Effector memory CD8-positive, alpha-beta T cell (primary cell): ENCODE data around the gene ENTPD7.
"Not testable (repeated sequence)": the region's sequence is repeated elsewhere in the genome, so short reads cannot be mapped to it uniquely, and the experiment has no call there.

ENCODE experiments used
- ATAC-seq: fragments of 150-1000 bp; cut with Tn5 transposase; replicated peaks from 2 replicates; pipeline ENCODE4 v1.10.0; 2021; ENCODE audit warnings: mild to moderate bottlenecking, moderate library complexity
- DNase-seq, 3 experiments: peaks; one replicate each; pipeline ENCODE4 v3.0.0; 2021
- H3K27ac Mint-ChIP-seq, 2 donors: one replicate each; pipeline ENCODE4 v1.8.0; 2022; ENCODE audit warnings: mild to moderate bottlenecking in 2 of 2, mixed read lengths in 2 of 2, moderate library complexity in 2 of 2
- H3K27me3 Mint-ChIP-seq, 2 donors: one replicate each; pipeline ENCODE4 v1.8.0; 2022; ENCODE audit warnings: mixed read lengths in 2 of 2
- H3K36me3 Mint-ChIP-seq: one replicate; pipeline ENCODE4 v1.8.0; 2022; ENCODE audit warnings: mild to moderate bottlenecking, moderate library complexity, mixed read lengths; ENCODE audit not compliant: insufficient read depth
- H3K4me1 Mint-ChIP-seq, 2 donors: one replicate each; pipeline ENCODE4 v1.8.0; 2022; ENCODE audit warnings: low read depth in 2 of 2, mixed read lengths in 2 of 2
- H3K4me3 Mint-ChIP-seq, 2 donors: one replicate each; pipeline ENCODE4 v1.8.0; 2022; ENCODE audit warnings: mild to moderate bottlenecking in 2 of 2, mixed read lengths in 2 of 2, moderate library complexity in 2 of 2
- H3K9me3 Mint-ChIP-seq, 2 donors: one replicate each; pipeline ENCODE4 v1.8.0; 2022; ENCODE audit warnings: mixed read lengths in 2 of 2

The ENTPD7 gene

DNA sequence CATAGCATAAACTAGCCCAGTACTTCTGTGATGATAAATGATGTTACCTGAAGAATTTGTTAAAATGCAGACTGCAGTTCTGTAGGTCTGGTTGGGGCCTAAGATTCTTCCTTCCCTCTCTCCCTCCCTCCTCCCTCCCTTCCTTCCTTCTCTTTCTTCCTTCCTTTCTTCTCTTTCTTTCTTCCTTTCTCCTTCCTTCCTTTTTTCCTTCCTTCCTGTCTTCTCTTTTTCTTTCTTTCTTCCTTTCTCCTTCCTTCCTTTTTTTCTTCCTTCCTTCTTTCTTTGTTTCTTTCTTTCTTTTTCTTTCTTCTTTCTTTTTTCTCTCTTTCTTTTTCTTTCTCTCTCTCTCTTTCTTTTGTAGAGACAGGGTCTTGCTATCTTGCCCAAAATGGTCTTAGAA lies 35.4 kb upstream of the ENTPD7 start:
- Mint-ChIP-seq H3K27ac (no peak overlapping the region), H3K36me3 (peaks cover 18% of the 10 kb centered on the region), H3K9me3 (no peaks in the 10 kb centered on the region), H3K27me3 (peaks cover 0 to under 1% of the 10 kb centered on the region in 2 donors), H3K4me1 (peaks cover 14 to 15% of the 10 kb centered on the region in 2 donors), H3K4me3 (no peak overlapping the region)
- ATAC-seq (no peak), DNase-seq (no peak)

DNA sequence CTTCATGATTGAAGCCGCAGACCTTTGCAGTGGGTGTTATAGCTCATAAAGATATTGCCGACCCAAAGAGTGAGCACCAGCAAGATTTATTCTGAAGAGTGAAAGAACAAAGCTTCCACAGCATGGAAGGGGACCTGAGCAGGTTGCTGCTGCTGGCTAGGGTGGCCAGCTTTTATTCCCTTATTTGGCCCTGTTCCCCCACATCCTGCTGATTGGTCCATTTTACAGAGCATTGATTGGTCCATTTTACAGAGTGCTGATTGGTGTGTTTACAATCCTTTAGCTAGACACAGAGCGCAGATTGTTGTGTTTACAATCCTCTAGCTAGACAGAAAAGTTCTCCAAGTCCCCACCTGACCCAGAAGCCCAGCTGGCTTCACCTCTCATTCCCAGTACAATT lies 34.2 kb upstream of the ENTPD7 start:
- Mint-ChIP-seq H3K27me3 (peaks cover 10% of the 10 kb centered on the region in 2 donors), H3K36me3 (peaks cover 18% of the 10 kb centered on the region)
- not testable (repeated sequence) for H3K9me3 Mint-ChIP-seq, DNase-seq, H3K27ac Mint-ChIP-seq, H3K4me1 Mint-ChIP-seq, H3K4me3 Mint-ChIP-seq, ATAC-seq

DNA sequence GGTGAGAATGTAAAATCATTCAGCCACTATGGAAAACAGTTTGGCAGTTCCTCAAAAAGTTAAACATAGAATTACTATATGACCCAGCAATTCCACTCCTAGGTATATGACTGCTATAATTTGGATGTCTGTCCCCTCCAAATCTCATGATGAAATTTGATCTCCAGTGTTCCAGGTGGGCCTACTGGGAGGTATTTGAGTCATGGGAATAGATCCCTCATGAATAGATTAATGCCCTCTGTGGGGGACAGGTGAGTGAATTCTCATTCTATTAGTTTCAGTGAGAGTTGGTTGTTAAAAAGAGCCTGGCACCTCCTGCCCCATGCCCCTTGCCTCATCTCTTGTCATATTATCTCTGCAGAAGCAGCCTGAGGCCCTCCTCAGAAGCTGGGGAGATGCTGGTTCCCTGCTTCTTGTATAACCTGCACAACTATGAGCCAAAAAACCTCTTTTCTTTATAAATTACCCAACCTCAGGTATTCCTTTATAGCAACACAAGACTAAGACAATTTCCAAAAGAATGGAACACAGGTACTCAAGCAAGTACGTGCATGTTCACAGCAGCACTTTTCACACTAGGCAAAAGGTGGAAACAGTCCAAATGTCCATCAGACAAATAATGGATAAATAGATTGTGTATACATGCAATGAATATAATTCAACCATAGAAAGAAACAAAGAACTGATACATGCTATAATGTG lies 30.2 kb upstream of the ENTPD7 start:
- Mint-ChIP-seq H3K4me1 (no peaks in the 10 kb centered on the region), H3K27me3 (peaks cover 23 to 29% of the 10 kb centered on the region in 2 donors), H3K27ac (no peak overlapping the region), H3K9me3 (no peaks in the 10 kb centered on the region), H3K4me3 (no peak overlapping the region), H3K36me3 (no peaks in the 10 kb centered on the region)
- DNase-seq (no peak), ATAC-seq (no peak)

DNA sequence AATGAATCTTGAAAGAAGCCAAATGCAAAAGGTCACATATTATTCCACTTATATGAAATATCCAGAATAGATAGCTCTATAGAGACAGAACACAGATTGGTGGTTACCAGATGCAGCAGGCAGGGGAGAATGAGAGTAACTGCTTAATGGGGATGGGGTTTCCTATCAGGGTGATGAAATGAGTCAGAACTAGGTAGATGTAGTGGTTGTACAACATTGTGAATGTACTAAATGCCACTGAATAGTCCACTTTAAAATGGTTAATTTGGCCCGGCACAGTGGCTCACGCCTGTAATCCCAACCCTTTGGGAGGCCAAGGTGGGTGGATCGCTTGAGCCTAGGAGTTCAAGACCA lies 29.7 kb upstream of the ENTPD7 start:
- no peaks in the 10 kb centered on the region for H3K36me3 Mint-ChIP-seq
- no peak for ATAC-seq
- peaks cover 29 to 34% of the 10 kb centered on the region in 2 donors for H3K27me3 Mint-ChIP-seq
- no peaks in the 10 kb centered on the region for H3K4me1 Mint-ChIP-seq
- no peak overlapping the region for H3K4me3 Mint-ChIP-seq
- no peak overlapping the region for H3K27ac Mint-ChIP-seq
- no peak for DNase-seq
- no peaks in the 10 kb centered on the region for H3K9me3 Mint-ChIP-seq

DNA sequence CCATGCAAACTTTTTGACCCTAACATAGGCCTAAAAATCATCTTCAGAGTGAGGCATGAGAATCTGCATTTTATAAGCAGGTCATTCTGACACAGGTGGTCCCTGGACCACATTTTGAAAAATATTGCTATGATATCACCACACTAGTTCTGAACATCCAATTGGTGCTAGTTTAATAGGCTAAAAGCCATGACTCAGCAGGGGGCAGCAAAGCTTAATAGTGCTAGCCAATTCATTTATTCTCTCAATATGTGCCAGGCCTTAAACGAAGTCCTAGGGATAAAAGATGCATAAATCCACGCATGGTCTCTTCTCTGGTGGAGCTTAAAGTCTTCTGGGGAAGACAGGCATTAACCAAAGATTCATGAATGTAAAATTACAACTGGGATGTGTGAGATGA lies 28.9 kb upstream of the ENTPD7 start:
- Mint-ChIP-seq H3K4me1 (no peaks in the 10 kb centered on the region), H3K36me3 (no peaks in the 10 kb centered on the region), H3K4me3 (no peak overlapping the region), H3K27ac (no peak overlapping the region), H3K27me3 (peaks cover 33 to 41% of the 10 kb centered on the region in 2 donors), H3K9me3 (no peaks in the 10 kb centered on the region)
- no peak for DNase-seq
- ATAC-seq = no peak

DNA sequence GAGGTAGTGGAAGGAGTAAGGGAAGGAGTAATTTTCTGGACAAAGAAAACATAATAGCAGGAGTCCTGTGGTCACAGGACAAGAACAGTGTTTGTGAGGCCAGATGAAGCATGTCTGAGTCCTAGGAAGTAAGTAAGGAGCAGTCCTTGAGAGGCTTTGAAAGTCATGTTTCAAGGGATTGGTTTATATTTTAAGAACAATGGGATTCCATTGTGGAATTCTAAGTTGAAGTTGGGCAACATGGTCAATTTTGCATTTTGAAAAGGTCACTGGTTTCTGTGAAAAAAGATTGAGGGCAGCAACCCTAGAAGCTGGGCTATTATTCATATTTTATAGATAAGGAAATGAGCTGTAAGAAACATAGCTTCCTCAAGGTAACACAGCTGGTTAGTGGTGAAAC lies 28.3 kb upstream of the ENTPD7 start:
- ATAC-seq (no peak), DNase-seq (no peak)
- no peak overlapping the region for H3K27ac Mint-ChIP-seq
- no peaks in the 10 kb centered on the region for H3K36me3 Mint-ChIP-seq
- H3K27me3 Mint-ChIP-seq = peaks cover 33 to 47% of the 10 kb centered on the region in 2 donors
- H3K4me3 Mint-ChIP-seq = no peak overlapping the region
- H3K4me1 Mint-ChIP-seq = no peaks in the 10 kb centered on the region
- no peaks in the 10 kb centered on the region for H3K9me3 Mint-ChIP-seq

DNA sequence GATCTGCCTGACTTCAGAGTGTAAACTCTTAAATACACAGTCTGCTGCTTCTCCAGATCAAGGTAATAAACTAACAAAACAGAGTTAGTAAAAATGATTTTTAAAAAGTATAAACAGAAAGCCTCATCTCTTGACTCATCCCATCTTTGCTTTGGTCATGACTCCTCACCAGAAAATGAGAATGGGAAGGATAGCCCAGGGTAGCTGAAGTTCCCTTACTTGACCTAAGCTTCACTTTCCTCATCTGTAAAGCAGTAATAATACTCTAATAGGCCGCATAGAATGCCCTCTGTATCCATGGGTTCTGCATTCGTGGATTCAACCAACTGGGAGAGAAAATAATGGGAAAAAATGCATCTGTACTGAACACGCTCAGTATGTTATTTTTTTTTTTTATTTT lies 27.8 kb upstream of the ENTPD7 start:
- Mint-ChIP-seq H3K9me3 (no peaks in the 10 kb centered on the region), H3K27ac (no peak overlapping the region), H3K4me3 (no peak overlapping the region), H3K27me3 (peaks cover 37 to 52% of the 10 kb centered on the region in 2 donors), H3K36me3 (no peaks in the 10 kb centered on the region), H3K4me1 (no peaks in the 10 kb centered on the region)
- DNase-seq (no peak), ATAC-seq (no peak)

DNA sequence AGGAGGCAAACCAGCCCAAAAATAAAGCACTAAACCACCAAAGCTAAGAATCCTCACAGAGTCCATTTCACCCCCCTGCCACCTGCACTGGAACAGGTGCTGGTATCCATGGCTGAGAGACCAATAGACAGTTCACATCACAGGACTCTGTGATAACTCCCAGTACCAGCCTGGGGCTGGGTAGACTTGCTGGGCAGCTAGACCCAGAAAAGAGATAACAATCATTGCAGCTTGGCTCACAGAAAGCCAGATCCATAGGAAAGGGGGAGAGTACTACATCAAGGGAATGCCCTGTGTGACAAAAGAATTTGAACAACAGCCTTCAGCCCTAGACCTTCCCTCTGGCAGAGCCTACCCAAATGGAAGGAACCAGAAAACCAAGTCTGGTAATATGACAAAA lies 25.5 kb upstream of the ENTPD7 start:
- Mint-ChIP-seq H3K27me3 (peaks cover 50 to 74% of the 10 kb centered on the region in 2 donors), H3K36me3 (no peaks in the 10 kb centered on the region), H3K27ac (no peak overlapping the region), H3K4me3 (no peak overlapping the region), H3K9me3 (no peaks in the 10 kb centered on the region), H3K4me1 (no peaks in the 10 kb centered on the region)
- ATAC-seq = no peak
- DNase-seq = no peak

DNA sequence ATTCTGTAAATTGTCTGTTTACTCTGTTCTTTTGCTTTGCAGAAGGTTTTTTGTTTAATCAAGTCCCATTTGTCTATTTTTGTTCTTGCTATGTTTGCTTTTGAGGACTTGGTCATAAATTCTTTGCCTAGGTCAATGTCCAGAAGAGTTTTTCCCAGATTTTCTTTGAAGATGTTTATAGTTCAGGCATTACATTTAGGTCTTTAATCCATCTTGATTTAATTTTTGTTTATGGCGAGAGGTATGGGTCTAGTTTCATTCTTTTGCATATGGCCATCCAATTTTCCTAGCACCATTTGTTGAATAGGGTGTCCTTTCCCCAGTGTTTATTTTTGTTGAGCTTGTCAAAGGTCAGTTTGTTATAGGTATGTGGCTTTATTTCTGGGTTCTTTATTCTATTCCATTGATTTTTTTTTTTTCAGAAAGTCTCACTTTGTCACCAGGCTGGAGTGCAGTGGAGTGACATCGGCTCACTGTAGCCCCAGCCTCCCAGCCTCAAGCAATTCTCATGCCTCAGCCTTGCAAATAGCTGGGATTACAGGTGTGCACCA lies 11.6 kb upstream of the ENTPD7 start:
- H3K27me3 Mint-ChIP-seq = peaks cover 48 to 91% of the 10 kb centered on the region in 2 donors
- no peaks in the 10 kb centered on the region for H3K9me3 Mint-ChIP-seq
- no peak overlapping the region for H3K4me3 Mint-ChIP-seq
- H3K4me1 Mint-ChIP-seq = no peaks in the 10 kb centered on the region
- no peak overlapping the region for H3K27ac Mint-ChIP-seq
- ATAC-seq = no peak
- H3K36me3 Mint-ChIP-seq = no peaks in the 10 kb centered on the region
- DNase-seq = no peak

DNA sequence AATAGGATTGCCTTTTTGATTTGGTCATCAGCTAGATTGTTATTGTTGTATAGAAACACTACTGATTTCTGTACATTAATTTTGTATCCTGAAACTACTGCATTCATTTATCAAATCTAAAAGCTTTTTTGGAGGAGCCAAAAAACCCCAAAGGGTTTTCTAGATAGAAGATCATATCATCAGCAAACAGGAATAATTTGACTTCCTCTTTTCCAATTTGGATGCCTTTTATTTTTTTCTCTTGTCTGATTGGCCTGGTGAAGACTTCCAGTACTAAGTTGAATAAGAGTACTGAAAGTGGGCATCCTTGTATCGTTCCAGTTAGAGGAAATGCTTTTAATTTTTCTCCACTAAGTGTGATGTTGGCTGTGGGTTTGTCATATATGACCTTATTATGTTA lies 10.6 kb upstream of the ENTPD7 start:
- peaks cover 57 to 97% of the 10 kb centered on the region in 2 donors for H3K27me3 Mint-ChIP-seq
- H3K27ac Mint-ChIP-seq = no peak overlapping the region
- H3K4me1 Mint-ChIP-seq = no peaks in the 10 kb centered on the region
- H3K36me3 Mint-ChIP-seq = no peaks in the 10 kb centered on the region
- no peaks in the 10 kb centered on the region for H3K9me3 Mint-ChIP-seq
- DNase-seq (no peak), ATAC-seq (no peak)
- no peak overlapping the region for H3K4me3 Mint-ChIP-seq

DNA sequence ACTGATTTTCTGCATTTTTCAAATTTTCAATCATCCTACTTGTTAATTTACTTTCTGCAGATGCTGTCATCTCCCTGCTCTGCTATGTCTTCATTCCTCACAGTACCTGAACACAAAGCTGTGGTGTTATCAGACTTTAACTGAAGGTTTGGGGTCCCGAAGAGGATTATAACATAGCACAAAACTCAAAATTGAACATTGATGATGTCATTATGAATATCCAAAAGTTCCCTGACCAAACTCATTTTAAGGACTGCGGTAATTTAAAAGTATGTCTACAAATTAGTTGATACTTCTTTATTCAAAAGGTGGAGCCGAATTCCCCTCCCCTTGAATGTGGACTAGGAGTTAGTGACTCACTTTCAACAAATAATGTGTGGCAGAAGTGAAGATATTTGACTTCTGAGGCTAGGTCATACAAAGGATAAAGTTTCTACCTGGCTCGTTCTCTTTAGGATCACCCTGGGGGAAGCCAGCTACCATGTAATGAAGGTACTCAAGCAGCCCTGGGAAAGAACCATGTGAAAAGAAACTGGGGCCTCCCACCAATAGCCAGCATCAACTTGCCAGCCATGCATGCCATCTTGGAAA lies 6.4 kb upstream of the ENTPD7 start:
- DNase-seq (no peak), ATAC-seq (no peak)
- peaks cover 67 to 77% of the 10 kb centered on the region in 2 donors for H3K27me3 Mint-ChIP-seq
- no peaks in the 10 kb centered on the region for H3K4me1 Mint-ChIP-seq
- H3K9me3 Mint-ChIP-seq = no peaks in the 10 kb centered on the region
- no peaks in the 10 kb centered on the region for H3K36me3 Mint-ChIP-seq
- no peak overlapping the region for H3K27ac Mint-ChIP-seq
- H3K4me3 Mint-ChIP-seq = no peak overlapping the region

DNA sequence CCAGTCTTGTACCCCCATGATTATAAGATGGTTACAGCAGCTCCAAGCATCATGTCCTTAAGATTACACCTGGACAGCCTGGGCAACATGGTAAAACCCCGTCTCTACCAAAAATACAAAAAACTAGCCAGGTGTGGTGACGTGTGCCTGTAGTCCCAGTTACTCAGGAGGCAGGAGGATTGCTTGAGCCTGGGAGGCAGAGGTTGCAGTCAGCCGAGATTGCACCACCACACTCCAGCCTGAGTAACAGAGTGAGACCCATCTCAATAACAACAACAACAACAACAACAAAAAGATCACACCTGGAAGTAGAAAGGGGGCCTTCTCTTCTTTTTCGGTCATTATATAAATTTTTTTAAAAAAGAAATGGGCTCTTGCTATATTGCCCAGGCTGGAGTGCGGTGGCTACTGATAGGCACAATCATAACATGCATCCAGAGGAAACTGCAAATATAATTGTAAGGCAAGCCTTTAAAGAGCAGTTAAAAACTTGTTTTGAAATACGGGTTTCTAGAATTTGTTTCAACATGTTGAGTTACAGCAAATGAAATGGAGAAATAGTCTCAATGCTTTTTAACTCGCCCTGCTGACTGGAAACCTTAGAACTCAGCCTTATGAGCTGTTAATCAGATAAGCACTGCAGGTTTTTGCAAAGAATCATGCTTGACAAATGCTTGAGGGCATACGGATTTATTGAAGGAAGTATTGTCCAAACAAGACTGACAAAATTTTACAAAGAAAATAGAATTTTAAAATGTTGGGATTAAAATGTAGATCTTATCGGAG lies 4.7 kb upstream of the ENTPD7 start:
- peaks cover 5% of the 10 kb centered on the region for H3K36me3 Mint-ChIP-seq
- no peak overlapping the region for H3K27ac Mint-ChIP-seq
- DNase-seq (no peak), ATAC-seq (no peak)
- H3K4me1 Mint-ChIP-seq = peaks cover 6 to 14% of the 10 kb centered on the region in 2 donors
- H3K27me3 Mint-ChIP-seq = peaks cover 61 to 63% of the 10 kb centered on the region in 2 donors
- no peak overlapping the region for H3K4me3 Mint-ChIP-seq
- no peaks in the 10 kb centered on the region for H3K9me3 Mint-ChIP-seq

DNA sequence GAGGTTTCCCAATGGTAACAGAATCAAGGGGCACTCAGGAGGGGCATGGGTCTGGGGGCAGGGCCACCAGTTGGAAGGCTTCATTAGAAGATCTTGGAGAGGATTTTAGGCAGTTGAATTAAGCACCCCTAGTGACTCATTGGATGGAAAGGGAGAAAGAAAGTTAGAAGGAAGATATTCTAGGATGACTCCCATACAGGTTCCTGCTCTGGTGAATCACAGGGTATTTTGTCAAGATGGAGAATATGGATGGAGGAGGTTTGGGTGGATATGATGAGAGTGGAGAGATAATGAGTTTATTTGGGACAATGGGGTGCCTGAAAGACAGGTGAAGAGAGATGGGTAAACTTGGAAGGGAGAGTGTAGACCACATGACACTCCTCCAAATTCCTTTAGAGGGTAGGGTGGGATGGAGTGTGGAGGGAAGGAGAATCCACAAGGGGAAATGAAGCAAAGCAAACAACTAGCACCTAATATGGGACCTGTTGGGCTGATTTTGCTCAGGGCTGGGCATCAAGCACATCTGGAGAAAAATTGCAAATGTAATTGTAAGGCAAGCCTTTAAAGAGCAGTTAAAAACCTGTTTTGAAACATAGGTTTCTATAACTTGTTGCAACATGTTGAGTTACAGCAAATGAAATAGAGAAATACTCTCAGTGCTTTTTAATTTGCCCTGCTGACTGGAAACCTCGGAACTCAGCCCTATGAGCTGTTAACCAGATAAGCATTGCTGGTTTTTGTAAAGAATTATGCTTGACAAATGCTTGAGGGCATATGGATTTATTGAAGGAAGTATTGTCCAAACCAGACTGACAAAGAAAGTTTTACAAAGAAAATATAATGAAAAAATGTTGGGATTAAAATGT lies 2.9 kb upstream of the ENTPD7 start:
- ATAC-seq = no peak
- Mint-ChIP-seq H3K4me3 (no peak overlapping the region), H3K4me1 (peaks cover 9 to 22% of the 10 kb centered on the region in 2 donors), H3K9me3 (no peaks in the 10 kb centered on the region), H3K36me3 (peaks cover 5% of the 10 kb centered on the region), H3K27ac (no peak overlapping the region), H3K27me3 (peaks cover 43 to 48% of the 10 kb centered on the region in 2 donors)
- DNase-seq = no peak
